Fibroblast of lung (primary cell): ENCODE measurements around the gene MYOM1. TPM values are rescaled to one million over a fixed set of nuclear protein-coding genes. Genes with fewer than 3 reads are reported as not detected.

Experiments used
- DNase-seq, 2 donors: peaks; one replicate each; pipeline versions ENCODE4 v3.0.0 to v3.0.0-alpha.2; 2010; ENCODE audit warnings: low read depth in 2 of 2
- H2AFZ ChIP-seq: 2 replicates; pipeline ENCODE4 v1.5.1; 2012; ENCODE audit warnings: low read length, control low read depth, inconsistent platforms
- H3K27ac ChIP-seq: 2 replicates; pipeline ENCODE4 v1.5.1; 2011; ENCODE audit warnings: low read length, control low read depth; ENCODE audit not compliant: insufficient read depth
- H3K27me3 ChIP-seq: 2 replicates; pipeline ENCODE4 v1.5.1; 2011; ENCODE audit warnings: mild to moderate bottlenecking, low read length; ENCODE audit not compliant: control insufficient read depth, insufficient read depth
- H3K36me3 ChIP-seq: 2 replicates; pipeline ENCODE4 v1.5.1; 2011; ENCODE audit warnings: low read length; ENCODE audit not compliant: control insufficient read depth, insufficient read depth
- H3K4me1 ChIP-seq: 2 replicates; pipeline ENCODE4 v1.5.1; 2011; ENCODE audit warnings: low read length; ENCODE audit not compliant: control insufficient read depth, insufficient read depth; ENCODE audit errors: extremely low read depth
- H3K4me2 ChIP-seq: 2 replicates; pipeline ENCODE4 v1.5.1; 2011; ENCODE audit warnings: low read length, control low read depth; ENCODE audit not compliant: insufficient read depth; ENCODE audit errors: extremely low read depth
- H3K4me3 ChIP-seq, 4 experiments: fragments of 200-600 bp in 1 of 4; sonication (generic) in 1 of 4; replicated peaks in 1 of 4; 2 replicates each; pipeline ENCODE4 v1.5.1; 2011 to 2016; ENCODE audit warnings: low read length in 4 of 4, low read depth in 3 of 4, mild to moderate bottlenecking in 3 of 4, control low read depth in 2 of 4, inconsistent platforms in 1 of 4, mixed read lengths in 1 of 4; ENCODE audit not compliant: insufficient read depth in 1 of 4; ENCODE audit errors: control extremely low read depth in 1 of 4
- H3K79me2 ChIP-seq: 2 replicates; pipeline ENCODE4 v1.5.1; 2012; ENCODE audit warnings: mild to moderate bottlenecking, low read length, inconsistent platforms; ENCODE audit not compliant: control insufficient read depth, insufficient read depth
- H3K9ac ChIP-seq: 2 replicates; pipeline ENCODE4 v1.5.1; 2011; ENCODE audit warnings: mild to moderate bottlenecking, low read length, control low read depth; ENCODE audit not compliant: insufficient read depth
- H3K9me3 ChIP-seq: 2 replicates; pipeline ENCODE4 v1.5.1; 2012; ENCODE audit warnings: low read depth, low read length; ENCODE audit not compliant: control insufficient read depth, insufficient read depth
- H4K20me1 ChIP-seq: 2 replicates; pipeline ENCODE4 v1.5.1; 2011; ENCODE audit warnings: low read length; ENCODE audit not compliant: control insufficient read depth, insufficient read depth; ENCODE audit errors: extremely low read depth
- EZH2 ChIP-seq: IDR thresholded peaks from 2 replicates; pipeline ENCODE4 v1.5.1; 2012; ENCODE audit warnings: low read length, control low read depth, mild to moderate bottlenecking; ENCODE audit errors: missing control alignments
- polyA plus RNA-seq, 2 donors: library from polyadenylated mRNA; depleted of rRNA in 1 of 2; stranded (reverse) in 1 of 2; unstranded in 1 of 2; fragments of >200 nt; gene quantifications; 2 replicates each; pipeline ENCODE4 v1.2.1, GENCODE V29; 2011 to 2012; ENCODE audit warnings: missing spikeins in 1 of 2
- total RNA-seq: library from RNA; depleted of rRNA; stranded (reverse); fragments of >200 nt; gene quantifications from 2 replicates; pipeline ENCODE4 v1.2.1, GENCODE V29; 2014
- TF ChIP-seq, protein P1 (sequence below), 2 donors: IDR thresholded peaks in 1 of 2; conservative IDR thresholded peaks in 1 of 2; 1 replicate in 1 of 2; 2 replicates in 1 of 2; pipeline ENCODE4 v1.5.1; 2011 to 2012; ENCODE audit warnings: low read length in 2 of 2, control low read depth in 1 of 2, inconsistent platforms in 1 of 2, low read depth in 1 of 2, mild to moderate bottlenecking in 1 of 2

MYOM1 gene
- total and polyA plus RNA-seq, 2 donors (not counting 1 experiment from before 2014, with no cell fraction given) = 0.07 to 0.83 TPM

GRCh38 chr18:3103576-3103975, 116.2 kb downstream of the MYOM1 start:
- Histone ChIP-seq H3K4me1 (no peaks in the 10 kb centered on the region), H3K9ac (no peak overlapping the region), H3K36me3 (no peaks in the 10 kb centered on the region), H3K27ac (no peak overlapping the region), H3K4me3 (no peak overlapping the region), H3K4me2 (no peak overlapping the region), H4K20me1 (no peaks in the 10 kb centered on the region), H2AFZ (no peak overlapping the region), H3K9me3 (no peaks in the 10 kb centered on the region), H3K79me2 (no peaks in the 10 kb centered on the region), H3K27me3 (no peaks in the 10 kb centered on the region)
- no peak for DNase-seq
- TF ChIP-seq EZH2 = no peak
- TF ChIP-seq, protein P1, sequence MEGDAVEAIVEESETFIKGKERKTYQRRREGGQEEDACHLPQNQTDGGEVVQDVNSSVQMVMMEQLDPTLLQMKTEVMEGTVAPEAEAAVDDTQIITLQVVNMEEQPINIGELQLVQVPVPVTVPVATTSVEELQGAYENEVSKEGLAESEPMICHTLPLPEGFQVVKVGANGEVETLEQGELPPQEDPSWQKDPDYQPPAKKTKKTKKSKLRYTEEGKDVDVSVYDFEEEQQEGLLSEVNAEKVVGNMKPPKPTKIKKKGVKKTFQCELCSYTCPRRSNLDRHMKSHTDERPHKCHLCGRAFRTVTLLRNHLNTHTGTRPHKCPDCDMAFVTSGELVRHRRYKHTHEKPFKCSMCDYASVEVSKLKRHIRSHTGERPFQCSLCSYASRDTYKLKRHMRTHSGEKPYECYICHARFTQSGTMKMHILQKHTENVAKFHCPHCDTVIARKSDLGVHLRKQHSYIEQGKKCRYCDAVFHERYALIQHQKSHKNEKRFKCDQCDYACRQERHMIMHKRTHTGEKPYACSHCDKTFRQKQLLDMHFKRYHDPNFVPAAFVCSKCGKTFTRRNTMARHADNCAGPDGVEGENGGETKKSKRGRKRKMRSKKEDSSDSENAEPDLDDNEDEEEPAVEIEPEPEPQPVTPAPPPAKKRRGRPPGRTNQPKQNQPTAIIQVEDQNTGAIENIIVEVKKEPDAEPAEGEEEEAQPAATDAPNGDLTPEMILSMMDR (conservative IDR thresholded peaks at IDR 0.05 in 1 of 2, IDR thresholded peaks at IDR 0.05 in 1 of 2; ENCODE audit: low read depth in 1 of 2, low read length in 2 of 2) = no peak

DNA sequence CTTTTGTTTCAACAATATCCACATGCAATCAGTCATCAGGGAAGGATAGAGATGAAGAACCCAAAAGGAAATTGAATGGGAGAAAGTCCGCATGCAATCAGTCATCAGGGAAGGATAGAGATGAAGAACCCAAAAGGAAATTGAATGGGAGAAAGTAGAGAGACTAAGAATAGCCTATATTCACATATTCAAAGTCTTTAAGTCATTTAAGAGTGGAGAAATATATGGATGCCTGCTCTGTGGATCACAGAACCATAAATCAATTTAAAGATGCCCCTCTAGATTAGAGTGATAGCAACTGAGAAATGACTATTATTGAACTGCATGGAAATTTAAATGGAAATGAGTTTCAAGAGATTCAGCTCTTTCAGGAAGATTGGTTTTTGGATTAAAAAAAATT, 116.8 kb downstream of the MYOM1 start:
- DNase-seq = no peak
- Histone ChIP-seq H3K4me1 (no peaks in the 10 kb centered on the region), H3K4me3 (no peak overlapping the region), H3K36me3 (no peaks in the 10 kb centered on the region), H3K27ac (no peak overlapping the region), H3K4me2 (no peak overlapping the region), H3K9ac (no peak overlapping the region), H3K27me3 (no peaks in the 10 kb centered on the region), H3K79me2 (no peaks in the 10 kb centered on the region), H3K9me3 (no peaks in the 10 kb centered on the region), H2AFZ (no peak overlapping the region), H4K20me1 (no peaks in the 10 kb centered on the region)
- no peak for TF ChIP-seq EZH2
- TF ChIP-seq, protein P1 (conservative IDR thresholded peaks at IDR 0.05 in 1 of 2, IDR thresholded peaks at IDR 0.05 in 1 of 2; ENCODE audit: low read depth in 1 of 2, low read length in 2 of 2) = no peak

GRCh38 chr18:3100498-3101132, 119.2 kb downstream of the MYOM1 start:
- no peaks in the 10 kb centered on the region for H3K4me1 ChIP-seq
- no peak overlapping the region for H2AFZ ChIP-seq
- H3K9me3 ChIP-seq = no peaks in the 10 kb centered on the region
- H3K79me2 ChIP-seq = no peaks in the 10 kb centered on the region
- H3K27ac ChIP-seq = no peak overlapping the region
- no peak overlapping the region for H3K9ac ChIP-seq
- no peaks in the 10 kb centered on the region for H4K20me1 ChIP-seq
- DNase-seq = no peak
- no peaks in the 10 kb centered on the region for H3K27me3 ChIP-seq
- H3K36me3 ChIP-seq = no peaks in the 10 kb centered on the region
- TF ChIP-seq EZH2 = no peak
- TF ChIP-seq, protein P1 (conservative IDR thresholded peaks at IDR 0.05 in 1 of 2, IDR thresholded peaks at IDR 0.05 in 1 of 2; ENCODE audit: low read depth in 1 of 2, low read length in 2 of 2) = no peak
- H3K4me3 ChIP-seq = no peak overlapping the region
- H3K4me2 ChIP-seq = no peak overlapping the region
